Hematopoietic multipotent progenitor cell treated with erythropoietin and hydrocortisone succinate and interleukin-3 and kit ligand, for 8 days (in vitro differentiated cells): ENCODE data around the gene CSNK2B.

ENCODE experiments used
- DNase-seq: peaks from one replicate; pipeline ENCODE4 v3.0.0-alpha.2; 2015

The CSNK2B gene

DNA sequence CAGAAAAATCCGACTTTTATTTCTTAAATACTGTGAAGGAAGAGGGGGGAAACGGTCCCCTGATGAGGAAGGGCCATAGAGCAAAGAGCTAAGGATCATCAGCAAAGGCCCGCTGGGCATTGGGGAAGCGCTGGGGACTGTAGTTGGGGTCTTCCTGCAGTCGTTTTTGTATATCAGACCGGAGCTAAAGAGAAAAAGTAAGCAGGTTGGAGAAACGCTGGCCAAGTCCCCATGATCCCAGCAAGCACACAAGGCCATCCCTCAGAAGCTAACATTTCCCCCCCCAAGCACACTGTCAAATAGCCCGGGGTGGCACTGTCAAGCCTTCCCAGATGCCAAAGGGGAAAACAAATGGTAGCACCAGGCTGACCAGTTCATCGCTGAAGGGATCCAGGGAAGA lies 26.8 kb upstream of the CSNK2B start:
- DNase-seq: no peak

DNA sequence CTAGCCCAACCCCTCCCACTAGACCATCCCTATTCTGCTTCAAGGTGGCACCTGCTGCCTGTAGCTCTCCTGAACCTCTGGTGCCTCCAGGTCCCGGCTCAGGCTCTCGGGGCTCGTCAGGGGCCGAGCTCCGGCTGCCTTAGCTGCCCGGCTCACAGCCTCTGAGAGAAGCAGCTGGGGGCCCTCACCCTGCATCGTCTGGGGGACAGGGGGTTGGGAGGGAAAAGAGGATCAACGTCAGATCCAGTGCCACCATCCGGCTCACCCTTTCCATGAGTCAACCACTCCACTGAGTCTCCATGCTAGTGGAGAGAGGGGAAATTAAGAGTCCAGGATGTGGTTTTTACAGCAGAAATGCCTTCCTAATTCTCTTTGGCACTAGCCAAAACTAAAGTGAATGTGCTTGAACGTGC lies 26.4 kb upstream of the CSNK2B start:
- no peak for DNase-seq

DNA sequence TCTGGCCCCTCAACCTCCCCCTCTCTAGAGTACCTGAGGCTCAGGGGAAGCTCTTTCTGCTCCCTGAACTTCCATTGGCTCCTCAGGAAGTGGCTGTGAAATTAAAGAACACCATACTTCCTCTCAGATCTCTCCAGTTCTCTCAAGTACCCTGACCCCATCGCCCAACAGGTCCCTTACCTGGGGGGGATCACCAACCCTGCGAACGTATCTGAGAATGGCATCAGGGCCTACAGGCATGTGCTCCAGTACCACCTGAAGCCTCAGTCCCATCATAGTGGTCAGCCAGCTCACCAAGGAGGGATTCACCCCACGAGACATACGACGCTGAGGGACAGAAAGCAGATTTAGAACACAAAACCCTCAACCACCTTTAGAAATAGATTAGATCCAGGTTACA lies 25.3 kb upstream of the CSNK2B start:
- DNase-seq: no peak

DNA sequence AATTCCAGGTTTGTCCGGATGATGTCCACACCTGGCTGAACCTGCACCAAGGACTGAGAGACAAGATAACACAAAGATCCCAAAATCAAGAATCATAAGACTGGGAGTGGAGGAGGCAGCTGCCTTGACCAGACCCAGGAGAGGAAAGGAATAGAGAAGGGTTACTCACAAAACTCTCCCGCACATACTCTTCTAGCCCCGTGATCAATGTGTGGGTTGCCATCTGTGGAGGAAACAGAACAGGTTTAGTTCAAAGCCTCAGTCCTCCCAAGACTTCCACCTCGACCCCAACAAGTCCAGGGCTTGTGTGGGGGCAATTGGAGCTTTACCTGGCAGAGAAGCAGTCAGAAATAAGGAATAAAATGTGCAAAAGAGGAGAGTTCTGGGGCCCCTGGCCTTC lies 24.5 kb upstream of the CSNK2B start:
- no peak for DNase-seq

DNA sequence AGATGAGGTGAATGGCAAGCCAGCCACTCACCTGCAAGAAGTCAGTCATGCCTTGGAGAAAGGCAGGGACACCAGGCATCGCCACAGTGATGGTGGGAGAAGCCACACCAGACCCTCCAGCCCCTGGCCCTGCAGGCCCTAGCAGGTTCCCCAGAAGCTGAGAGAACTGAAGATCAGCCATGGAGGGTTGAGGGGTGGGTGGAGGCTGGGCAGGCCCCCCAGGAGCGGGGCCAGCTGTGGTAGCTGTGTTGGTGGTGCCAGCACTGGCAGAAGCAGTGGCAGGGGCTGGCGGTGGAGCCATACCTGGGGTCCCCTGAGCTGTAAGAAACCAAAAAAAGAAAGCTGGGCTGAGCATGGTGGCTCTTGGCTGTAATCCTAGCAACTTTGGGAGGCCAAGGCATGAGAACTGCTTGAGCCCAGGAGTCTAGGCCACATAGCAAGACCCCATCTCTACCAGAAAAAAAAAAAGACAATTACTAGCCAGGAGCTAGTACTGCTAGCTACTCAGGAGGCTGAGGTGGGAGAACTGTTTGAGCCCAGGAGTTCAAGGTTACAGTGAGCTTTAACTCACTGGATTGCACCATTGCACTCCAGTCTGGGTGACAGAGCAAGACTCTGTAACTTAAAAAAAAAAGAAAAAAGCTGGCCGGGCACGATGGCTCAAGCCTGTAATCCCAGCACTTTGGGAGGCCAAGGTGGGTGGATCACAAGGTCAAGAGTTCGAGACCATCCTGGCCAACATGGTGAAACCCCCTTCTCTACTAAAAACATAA lies 22.9 kb upstream of the CSNK2B start:
- no peak for DNase-seq

DNA sequence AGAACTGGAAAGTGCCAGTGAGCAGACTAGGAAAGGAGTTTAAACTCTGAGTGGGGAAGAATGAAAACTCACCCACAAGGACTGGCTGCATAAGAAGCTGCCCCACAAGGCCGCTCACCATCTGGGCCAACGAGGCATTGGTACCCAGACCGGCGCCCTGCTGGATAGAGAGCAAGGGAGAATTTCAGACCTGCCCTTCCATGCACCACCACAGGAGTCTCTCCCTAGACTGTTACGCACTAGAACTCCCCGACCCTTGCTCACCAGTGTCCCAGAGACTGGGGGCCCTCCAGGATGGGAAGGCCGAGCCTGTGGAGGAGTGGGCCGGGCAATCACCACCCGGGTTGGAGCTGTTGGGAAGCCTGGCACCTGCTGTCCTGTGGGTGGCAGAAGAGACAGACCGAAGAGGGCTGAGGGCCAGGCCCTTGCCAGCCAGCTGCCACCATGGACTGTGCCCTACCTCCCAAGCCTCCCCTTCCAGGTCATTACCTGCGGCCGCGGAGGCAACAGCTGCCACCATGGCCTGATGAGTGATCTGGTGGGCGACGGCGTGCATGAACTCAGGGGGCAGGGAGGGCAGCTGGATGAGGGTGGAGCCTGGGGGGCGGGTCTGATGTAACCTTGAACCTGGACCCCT lies 21.9 kb upstream of the CSNK2B start:
- DNase-seq: no peak

DNA sequence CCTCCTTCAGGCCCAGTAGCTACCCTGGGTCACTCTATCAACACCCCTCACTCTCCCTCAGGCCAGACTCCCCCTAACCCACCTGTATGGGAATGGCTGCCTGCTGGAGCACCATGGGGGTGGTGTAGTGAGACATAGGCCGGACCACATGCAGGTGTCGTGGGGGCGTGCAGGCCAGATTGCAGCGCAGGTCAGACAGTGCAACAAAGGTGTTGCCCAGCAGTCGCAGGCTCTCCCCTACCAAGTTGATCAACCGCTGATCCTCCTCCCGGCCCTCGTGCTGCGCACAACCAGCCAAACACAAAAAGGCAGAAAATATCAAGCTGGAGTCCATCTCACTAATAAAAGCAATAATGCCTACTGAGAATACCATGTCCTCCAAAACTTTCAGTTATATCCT lies 20.6 kb upstream of the CSNK2B start:
- no peak for DNase-seq

DNA sequence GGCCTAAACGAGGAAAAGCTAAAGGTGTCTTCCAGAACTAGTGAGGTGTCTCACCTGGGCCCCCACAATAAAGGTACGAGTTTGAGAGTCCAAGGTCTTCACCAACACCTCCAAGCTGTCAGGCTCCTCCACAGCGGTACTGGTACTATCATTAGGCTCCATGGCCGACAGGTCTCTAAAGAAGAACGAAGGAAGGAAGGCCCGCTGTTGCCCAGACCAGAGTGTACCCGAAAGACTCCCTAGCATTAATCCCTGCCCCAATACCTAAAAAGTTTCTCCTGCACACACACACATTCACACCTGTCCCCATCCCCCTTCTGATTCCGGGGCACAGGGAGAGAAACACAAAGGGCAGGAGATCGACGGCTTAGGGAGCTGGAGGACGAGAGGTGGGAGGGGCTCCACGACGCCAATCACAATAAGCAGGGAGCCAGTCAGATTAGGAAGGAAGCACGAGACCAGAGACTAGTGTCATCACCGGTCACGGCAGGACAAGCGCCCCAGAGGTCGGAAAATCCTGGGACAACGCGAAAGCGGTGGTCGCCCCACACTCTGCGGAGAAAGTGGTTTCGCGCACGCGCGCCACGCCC lies 14.2 kb upstream of the CSNK2B start:
- DNase-seq: peak; percentile 77

DNA sequence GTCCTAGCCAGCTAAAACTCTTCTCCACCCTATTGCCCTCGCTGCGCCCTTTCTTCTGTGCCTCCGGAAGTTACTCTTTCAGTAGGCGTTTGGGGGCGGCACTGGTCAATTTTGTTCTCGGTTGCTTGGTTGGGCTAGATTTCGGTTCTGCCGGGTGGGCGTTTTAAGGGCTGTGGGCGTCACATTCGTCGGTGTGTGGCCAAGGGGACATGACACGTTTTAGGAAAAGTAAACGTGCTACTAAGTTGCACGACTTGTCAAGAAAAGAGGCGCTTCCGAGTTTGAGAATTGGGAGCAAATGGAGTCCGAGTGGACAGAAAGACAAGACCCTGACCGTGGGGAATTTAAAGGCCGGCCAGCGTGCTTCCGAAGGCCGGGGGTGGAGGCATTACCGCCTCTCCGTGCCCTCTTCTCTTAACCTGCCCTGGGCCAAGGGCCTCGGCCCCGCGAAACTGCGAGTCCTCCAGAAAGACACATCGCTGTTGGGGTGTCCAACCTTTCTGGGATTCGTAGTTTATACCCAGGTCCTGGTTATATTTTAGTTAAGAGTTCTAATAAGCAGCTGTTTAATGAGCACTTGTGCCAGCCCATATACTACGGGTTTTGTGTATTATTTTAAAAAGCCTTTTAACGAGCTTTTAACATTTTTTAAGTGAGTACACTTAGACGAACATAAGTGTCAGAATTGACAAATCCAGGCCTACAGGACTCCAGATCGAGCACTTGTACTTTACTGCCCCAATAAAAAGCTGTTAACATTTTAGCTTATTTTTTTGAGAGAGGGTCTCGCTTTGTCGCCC lies 12.8 kb upstream of the CSNK2B start:
- no peak for DNase-seq

DNA sequence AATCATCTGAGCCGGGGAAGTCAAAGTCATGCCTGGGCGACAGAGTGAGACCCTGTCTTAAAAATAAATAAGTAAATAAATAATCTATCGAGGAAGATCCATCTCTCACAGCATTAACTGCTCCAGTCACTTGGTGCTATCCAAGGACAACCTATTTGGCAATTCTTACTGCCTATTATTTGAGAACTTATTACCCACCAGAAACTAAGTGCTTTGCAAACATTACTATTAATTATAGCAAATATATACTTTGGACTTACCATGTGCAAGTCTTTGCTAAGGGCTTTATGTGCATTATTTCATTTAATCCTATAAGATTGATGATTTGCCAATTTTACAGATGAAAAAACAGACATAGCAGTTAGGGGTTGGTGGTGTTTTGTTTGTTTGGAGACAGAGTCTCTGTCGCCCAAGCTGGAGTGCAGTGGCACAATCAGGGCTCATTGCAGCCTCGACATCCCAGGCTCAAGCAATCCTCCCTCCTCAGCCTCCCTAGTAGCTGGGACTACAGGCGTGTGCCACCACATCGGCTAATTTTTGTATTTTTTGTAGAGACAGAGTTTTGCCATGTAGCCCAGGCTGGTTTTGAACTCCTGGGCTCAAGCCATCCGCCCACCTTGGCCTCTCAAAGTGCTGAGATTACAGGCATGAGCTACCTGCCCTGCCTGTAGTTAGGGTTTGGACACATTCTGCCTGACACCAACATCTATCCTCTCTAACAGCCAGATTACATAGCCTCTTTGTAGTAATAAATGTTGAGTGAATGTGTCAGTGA lies 11.1 kb upstream of the CSNK2B start:
- no peak for DNase-seq

DNA sequence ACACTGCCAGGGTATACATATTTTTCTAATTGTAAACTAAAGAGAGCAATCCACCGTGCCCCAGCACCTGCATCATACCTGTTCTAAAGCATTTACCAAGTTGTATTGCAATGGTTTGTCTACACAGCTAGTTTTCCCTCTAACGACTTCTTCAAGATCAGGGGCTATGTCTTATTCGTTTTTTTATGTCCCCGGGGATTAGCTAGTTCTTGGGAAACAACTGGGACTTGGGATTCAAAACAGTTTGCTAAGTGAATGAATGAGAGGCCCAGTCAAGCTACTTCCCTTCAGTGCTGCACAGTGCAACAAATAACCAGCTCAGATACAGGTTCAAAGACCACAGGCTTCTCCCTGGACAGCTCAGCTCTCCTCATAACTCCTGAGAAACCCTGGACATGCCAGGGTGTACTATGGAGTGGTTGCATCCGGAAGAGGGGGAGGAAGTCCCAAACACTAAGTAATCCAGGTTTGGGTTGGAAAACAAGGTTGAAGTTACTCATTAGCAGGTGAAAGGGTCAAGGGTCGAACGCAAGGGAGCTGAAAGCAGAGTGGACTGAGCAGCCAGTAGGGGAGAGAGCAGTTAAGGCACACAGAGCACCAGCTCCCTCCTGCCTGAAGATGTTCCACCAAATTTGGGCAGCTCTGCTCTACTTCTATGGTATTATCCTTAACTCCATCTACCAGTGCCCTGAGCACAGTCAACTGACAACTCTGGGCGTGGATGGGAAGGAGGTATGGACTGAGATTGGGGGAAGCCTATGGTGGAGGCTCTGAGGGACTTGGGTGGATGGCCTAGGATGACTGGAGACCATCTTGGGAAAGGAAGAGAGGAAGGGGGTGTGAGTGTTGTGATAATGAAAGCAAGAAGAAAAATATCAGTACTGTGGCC lies 10.3 kb upstream of the CSNK2B start, which contains the start of gene APOM:
Gene APOM (plus strand): TSS at position 546 of the 889 bp plus-strand sequence. CDS start 73 bp downstream, at position 619.
- DNase-seq: no peak

DNA sequence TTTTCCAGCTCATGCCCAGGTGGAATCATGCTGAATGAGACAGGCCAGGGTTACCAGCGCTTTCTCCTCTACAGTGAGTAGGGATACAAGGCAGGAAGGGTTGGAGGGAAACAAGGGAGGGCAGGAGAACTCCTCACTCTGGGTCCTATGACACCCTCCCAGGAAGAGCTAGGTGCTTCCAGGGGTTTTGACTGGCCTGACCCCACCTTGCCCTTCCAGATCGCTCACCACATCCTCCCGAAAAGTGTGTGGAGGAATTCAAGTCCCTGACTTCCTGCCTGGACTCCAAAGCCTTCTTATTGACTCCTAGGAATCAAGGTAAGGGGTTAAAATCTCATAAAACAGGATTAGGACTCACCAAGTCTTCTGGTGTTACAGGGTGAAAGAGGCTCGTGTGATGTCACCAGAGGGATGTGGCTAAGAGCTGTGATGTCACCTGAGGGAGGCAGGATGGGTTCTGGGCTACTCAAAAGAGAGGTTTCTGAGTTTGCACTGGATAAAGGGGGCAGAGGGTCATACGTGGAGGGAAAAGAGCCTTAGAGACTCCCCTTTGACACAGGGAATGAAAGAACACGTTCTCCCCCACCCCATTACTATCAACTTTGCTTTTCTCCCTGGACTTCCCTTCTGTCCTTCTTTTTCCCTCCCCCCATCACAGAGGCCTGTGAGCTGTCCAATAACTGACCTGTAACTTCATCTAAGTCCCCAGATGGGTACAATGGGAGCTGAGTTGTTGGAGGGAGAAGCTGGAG lies 8.3 kb upstream of the CSNK2B start:
- DNase-seq: no peak

DNA sequence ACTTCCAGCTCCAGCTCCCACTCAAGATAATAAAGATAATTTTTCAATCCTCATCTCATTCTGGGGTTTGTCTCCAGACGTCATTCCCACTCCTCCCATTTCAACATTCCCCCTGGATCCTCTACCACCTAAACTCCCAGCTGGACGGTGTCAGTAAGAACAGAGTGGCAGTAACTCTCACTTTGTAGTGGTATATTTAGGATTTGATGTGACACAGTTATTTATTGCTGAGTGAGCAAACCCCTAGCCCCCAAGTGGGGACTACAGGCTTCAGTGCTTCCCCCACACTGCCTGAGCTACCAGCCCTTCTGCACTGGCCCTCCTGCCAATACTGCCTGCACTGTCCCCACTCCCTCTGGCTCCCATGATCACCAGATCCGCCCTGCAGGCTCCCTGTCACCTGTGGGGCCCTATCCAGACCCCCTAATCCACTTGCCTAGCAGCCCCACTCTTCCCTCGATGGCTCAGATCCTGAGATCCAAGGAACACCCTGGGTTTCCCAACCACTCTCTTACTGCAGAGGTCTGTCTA lies 7.7 kb upstream of the CSNK2B start:
- DNase-seq: no peak

DNA sequence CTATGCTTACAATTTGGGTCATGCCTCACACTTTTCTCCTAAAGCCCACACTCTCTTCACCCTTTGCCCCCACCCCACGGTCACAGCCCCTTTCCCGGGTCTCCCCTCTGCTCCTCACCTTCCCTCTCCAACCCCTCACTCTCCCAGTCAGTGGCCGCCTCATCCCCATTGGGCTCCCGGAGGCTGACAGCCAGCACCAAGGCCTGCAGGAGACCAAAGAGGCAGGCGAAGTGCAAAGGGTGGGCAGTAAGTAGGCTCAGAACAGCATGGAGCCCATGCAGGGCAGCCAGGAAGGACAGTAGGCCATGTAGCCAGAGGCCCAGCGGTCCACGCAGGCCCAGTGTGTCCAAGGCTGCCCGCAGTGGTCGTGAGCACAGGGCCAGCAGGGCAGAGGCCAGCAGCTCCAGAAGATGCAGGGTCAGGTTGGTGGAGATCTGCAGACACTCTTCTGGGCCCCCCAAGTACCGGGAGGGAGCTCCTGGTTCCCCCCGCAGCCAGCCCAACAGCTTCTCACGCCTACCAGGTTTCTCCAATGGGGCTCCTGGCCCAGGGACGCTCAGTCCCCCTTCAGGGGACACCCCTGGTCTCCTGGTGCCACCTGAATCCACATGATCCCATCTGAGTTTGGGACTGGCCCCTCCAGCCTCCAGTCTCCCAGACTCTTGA lies 6.8 kb upstream of the CSNK2B start:
- DNase-seq: no peak

DNA sequence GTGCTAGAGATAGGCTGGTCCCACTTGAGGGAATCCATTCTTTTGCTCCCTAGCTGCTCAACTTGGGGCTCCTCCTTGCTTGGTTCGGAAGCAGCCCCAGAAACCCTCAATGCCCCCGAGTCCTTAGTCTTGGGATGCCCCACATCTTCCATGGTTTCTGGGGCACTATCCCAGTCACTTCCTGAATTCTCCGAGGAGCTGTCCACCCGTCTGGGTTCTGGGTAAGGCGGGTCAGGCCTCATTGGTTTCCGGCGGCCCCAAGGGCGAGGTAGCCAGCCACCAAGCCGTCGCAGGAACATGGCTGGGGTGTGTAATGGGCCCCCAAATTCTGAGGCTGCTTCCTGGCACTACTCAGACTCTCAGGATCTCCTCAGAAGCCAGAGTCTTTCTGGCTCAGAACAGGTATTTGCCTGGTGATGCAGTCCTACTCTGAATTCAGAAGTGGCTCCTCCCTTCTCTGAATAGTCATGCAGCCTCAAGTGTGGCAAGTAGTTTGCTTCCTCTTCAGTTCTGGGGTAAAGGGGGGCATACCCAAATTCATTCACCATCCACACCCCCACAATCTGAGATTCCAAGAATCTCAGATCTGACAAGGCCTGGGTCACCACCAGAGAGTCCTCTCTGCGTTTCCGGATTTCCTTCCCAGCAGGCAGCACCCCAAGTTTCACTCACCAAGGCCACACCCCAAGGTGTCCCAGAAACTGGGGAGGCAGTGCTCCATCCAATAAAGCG lies 6.1 kb upstream of the CSNK2B start:
- DNase-seq: peak; percentile 60

DNA sequence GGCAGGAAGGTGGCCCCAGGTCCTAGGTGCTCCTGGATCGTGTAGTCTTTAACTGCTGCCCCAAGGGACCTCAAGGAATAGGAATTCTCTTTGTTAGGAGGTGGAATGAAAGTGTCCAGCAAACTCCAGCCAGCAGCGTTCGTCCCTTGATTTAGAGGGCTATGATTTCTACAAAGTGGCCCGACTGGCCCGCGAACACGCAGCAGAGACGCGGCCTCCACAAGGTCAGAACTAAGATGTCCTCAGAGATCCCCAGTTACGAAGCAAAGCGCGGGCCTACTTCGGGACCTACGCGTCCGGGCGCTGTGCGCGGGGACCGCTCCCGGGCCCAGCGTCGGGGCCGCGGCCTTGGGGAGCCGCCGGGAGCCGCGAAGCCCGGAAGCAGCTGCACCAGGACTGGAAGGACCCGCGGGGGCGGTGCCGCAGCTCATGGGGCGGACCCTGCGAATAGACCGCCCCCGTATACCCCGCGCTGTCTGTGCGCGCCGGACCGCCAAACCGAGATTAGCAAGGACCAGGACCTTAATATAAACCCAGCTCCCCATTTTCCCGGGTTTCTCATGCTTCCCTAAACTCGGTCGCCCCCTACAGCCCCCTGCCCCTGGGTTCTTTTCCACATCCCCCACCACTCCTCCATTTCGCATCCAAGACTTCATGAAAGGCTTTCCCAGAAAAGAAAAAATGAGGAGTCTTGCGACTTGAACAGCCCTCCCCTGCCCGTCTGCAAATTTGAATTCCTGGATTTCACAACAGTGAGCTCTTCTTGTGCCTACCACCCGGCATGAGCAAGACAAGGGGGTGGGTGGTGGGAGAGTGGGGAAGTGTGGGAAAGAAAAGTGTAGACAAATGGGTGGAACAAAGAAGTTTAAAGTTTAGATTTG lies 5.3 kb upstream of the CSNK2B start, which contains the start of gene C6orf47:
Gene C6orf47 (minus strand): TSS at position 398 of the 881 bp plus-strand sequence. CDS start 831 bp downstream, outside the sequence.
- peak; percentile 87 for DNase-seq

DNA sequence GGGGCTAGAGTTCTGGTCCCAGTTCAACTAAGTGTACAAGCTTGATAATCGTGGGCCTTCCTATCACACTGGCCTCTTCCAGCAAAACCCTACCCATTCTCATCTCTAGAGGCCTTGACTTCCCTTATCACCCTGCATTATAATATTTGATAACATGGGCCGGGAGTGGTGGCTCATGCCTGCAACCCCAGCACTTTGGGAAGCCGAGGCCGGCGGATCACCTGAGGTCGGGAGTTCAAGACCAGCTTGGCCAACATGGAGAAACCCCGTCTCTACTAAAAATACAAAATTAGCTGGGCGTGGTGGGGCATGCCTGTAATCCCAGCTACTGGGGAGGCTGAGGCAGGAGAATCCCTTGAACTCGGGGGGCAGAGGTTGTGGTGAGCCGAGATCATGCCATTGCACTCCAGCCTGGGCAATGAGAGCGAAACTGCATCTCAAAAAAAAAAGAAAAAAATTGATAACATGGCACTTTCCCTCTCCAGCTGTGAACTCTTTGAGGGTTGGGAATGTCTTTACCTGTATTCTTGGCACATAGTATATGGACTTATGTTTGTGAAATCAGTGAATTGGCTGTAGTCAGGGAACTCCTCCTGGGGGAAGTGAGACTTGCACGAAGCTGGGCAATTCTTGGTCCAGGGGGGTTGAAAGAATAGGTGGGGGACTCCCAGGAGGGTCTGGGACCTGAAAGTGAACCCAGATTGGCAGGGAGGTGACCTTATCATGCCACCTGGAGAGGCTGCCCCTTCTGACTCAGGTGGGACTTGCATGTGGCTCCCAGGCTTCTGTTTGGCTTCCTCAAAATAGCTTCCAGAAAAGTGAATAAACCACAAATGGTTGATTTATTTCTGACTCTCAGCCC lies 4.4 kb upstream of the CSNK2B start:
- peak; percentile 63 for DNase-seq
